GM13976 (cell line): ENCODE data around the gene RPA3.

Experiments used
- DNase-seq: peaks from one replicate; pipeline ENCODE4 v3.0.0; 2012; ENCODE audit warnings: low spot score
- CTCF ChIP-seq: IDR thresholded peaks from 2 replicates; pipeline ENCODE4 v1.5.1; 2012; ENCODE audit warnings: borderline replicate concordance, mild to moderate bottlenecking; ENCODE audit not compliant: insufficient read depth; ENCODE audit errors: extremely low read depth, missing control alignments, control extremely low read depth
- in situ Hi-C: fragments of 300-500 bp; cut with MboI; formaldehyde crosslinking; loops from one replicate; pipeline ENCODE4 v1.12.0; 2022; ENCODE audit warnings: low sequenced_read_pairs, mixed read lengths, inconsistent platforms; ENCODE audit not compliant: unreplicated experiment

The RPA3 gene

DNA sequence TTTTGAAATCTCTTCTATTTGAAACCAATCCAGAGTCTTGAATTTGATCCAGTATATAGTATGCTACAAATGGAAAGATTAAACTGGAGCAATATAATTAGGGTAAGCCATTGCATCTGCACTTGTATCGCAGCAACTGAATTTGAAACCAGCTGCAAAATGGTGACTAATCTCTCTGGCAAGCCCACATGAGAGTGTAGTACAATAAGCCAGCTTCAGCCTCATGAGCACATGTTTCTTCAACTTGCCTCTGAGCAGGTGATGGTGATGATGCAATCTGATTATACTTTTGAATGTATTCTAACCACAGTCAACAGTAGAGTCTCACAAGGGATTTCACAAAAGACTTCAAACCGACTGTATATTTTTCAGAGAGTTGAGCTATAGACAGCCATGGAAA, 829 bp upstream of the RPA3 start:
- peak; percentile 73 for DNase-seq
- no peak for TF ChIP-seq CTCF
- in situ Hi-C loops: no loop called here

GRCh38 chr7:7713730-7714129, 4.7 kb downstream of the RPA3 start:
- in situ Hi-C loops: no loop called here
- TF ChIP-seq CTCF: no peak
- no peak for DNase-seq

GRCh38 chr7:7710469-7710868, 7.9 kb downstream of the RPA3 start:
- no peak for TF ChIP-seq CTCF
- in situ Hi-C loops: no loop called here

GRCh38 chr7:7709291-7709690, 9.1 kb downstream of the RPA3 start:
- in situ Hi-C loops: no loop called here
- no peak for DNase-seq
- no peak for TF ChIP-seq CTCF

More at GRCh38 chr7:7710469-7710868, 7.9 kb downstream of the RPA3 start:
- no peak for DNase-seq

DNA sequence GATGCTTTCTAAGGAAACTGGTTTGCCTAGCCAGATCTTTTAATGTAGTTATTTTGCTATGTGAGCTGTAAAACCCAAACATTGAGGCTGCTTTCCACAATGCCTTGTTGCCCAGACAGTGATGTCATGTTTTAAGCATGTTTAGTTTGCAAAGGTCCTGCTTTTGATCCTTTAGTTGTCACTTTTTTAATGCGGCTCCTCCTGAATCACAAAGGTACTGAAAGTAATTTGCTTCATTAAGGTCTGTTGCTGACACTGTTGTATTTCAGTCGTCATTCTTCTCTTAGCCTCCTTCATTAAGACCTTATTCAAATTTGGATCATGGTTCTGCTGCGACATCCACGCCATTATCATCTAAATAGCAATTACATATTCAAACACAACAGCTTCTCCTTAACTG, 10.6 kb downstream of the RPA3 start:
- in situ Hi-C loops: no loop called here
- no peak for TF ChIP-seq CTCF
- no peak for DNase-seq

- TF ChIP-seq CTCF: no peak
- DNase-seq: no peak
- in situ Hi-C loops: no loop called here
These were observed 11.2 kb downstream of the RPA3 start for GRCh38 chr7:7707246-7707645.

DNA sequence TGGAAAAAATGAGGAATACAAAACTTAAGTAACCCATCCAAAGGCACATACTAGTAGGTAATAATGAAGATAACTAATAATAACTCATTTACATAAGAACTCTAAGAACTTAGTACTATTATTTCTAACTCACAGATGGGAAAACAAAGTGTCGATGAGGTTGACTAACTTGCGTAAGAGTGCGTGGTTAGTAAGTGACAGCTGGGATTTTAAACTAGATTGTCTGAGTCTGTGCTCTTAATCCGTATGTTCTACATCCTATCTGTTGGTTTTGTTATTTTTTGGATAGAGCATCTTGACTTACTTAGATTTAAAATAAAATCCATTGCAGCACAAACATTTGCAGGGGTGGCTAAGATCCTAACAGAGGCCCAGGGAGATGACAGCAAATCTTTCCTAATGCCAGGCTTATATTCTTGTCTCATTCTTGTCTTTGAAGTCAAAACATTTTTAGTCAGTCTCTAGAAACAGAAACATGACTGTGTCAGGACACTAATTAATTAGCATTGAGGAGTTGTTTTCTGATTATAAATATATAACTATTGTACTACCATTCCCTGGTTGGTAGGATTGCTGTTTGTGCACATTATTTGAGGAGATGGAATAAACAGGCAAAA, 11.7 kb downstream of the RPA3 start:
- no peak for DNase-seq
- no peak for TF ChIP-seq CTCF
- in situ Hi-C loops: no loop called here
